Measurements from ENCODE around the gene LGI1.

GRCh38 chr10:93719901-93720300, 37.8 kb upstream of the LGI1 start:
- TF ChIP-seq EZH2 (IDR thresholded peaks at IDR 0.05; ENCODE audit: insufficient read depth, poor library complexity, severe bottlenecking) (no peak), EZH2phosphoT487 (IDR thresholded peaks at IDR 0.05; ENCODE audit: insufficient read depth, low read depth) (no peak)
